RWPE2 (cell line): ENCODE data around the gene DDX1.
"Not testable (repeated sequence)": the region's sequence is repeated elsewhere in the genome, so short reads cannot be mapped to it uniquely, and the experiment has no call there.

ENCODE experiments used
- ATAC-seq: fragments of 200-7000 bp; cut with Tn5 transposase; 3 replicates; pipeline ENCODE4 v1.9.1; 2021; ENCODE audit warnings: low read depth
- DNase-seq: peaks from one replicate; pipeline ENCODE4 v3.0.0-alpha.2; 2020; ENCODE audit warnings: low spot score
- H3K27ac ChIP-seq: fragments of 450-650 bp; 2 replicates; pipeline ENCODE4 v1.5.1; 2017; ENCODE audit warnings: mild to moderate bottlenecking; ENCODE audit not compliant: poor library complexity, severe bottlenecking
- H3K27me3 ChIP-seq: fragments of 250-450 bp; sonication (Bioruptor Pico); 2 replicates; pipeline ENCODE4 v1.5.1; 2021; ENCODE audit warnings: mild to moderate bottlenecking, moderate library complexity; ENCODE audit not compliant: insufficient read depth, poor library complexity, severe bottlenecking
- H3K36me3 ChIP-seq: fragments of 250-450 bp; sonication (Bioruptor Pico); 2 replicates; pipeline ENCODE4 v1.5.1; 2020; ENCODE audit warnings: low read depth, mild to moderate bottlenecking, moderate library complexity
- H3K4me1 ChIP-seq: fragments of 250-450 bp; sonication (Bioruptor Pico); 2 replicates; pipeline ENCODE4 v1.5.1; 2021; ENCODE audit warnings: mild to moderate bottlenecking, moderate library complexity; ENCODE audit not compliant: insufficient read depth, poor library complexity, severe bottlenecking
- H3K4me3 ChIP-seq: fragments of 250-450 bp; sonication (Bioruptor Pico); 2 replicates; pipeline ENCODE4 v1.5.1; 2021; ENCODE audit warnings: mild to moderate bottlenecking, moderate library complexity; ENCODE audit not compliant: severe bottlenecking
- H3K9me3 ChIP-seq: fragments of 250-450 bp; sonication (Bioruptor Pico); 2 replicates; pipeline ENCODE4 v1.5.1; 2021; ENCODE audit warnings: mild to moderate bottlenecking, moderate library complexity; ENCODE audit not compliant: severe bottlenecking
- CTCF ChIP-seq: fragments of 450-650 bp; IDR thresholded peaks from one replicate; pipeline ENCODE4 v1.5.1; 2017; ENCODE audit warnings: mild to moderate bottlenecking, moderate library complexity; ENCODE audit not compliant: poor library complexity, severe bottlenecking

Gene DDX1

GRCh38 chr2:15620857-15621471, 29.3 kb downstream of the DDX1 start:
- H3K27me3 ChIP-seq, result no peaks in the 10 kb centered on the region
- TF ChIP-seq CTCF, result no peak
- DNase-seq (no peak), ATAC-seq (no peak)
- no peaks in the 10 kb centered on the region for H3K4me1 ChIP-seq
- H3K4me3 ChIP-seq, result no peak overlapping the region
- peaks cover 93% of the 10 kb centered on the region for H3K36me3 ChIP-seq
- H3K27ac ChIP-seq, result no peak overlapping the region
- no peaks in the 10 kb centered on the region for H3K9me3 ChIP-seq

- not testable (repeated sequence) for H3K4me3 ChIP-seq, H3K9me3 ChIP-seq, ATAC-seq, H3K27ac ChIP-seq, H3K27me3 ChIP-seq, DNase-seq, H3K4me1 ChIP-seq
- peaks cover 93% of the 10 kb centered on the region for H3K36me3 ChIP-seq
Observed at GRCh38 chr2:15621472-15621870, 29.8 kb downstream of the DDX1 start.

GRCh38 chr2:15622214-15622613, 30.5 kb downstream of the DDX1 start:
- no peak for ATAC-seq
- Histone ChIP-seq H3K27ac (no peak overlapping the region), H3K27me3 (no peaks in the 10 kb centered on the region), H3K4me3 (no peak overlapping the region), H3K36me3 (peaks cover 93% of the 10 kb centered on the region), H3K9me3 (no peaks in the 10 kb centered on the region), H3K4me1 (no peaks in the 10 kb centered on the region)
- DNase-seq, result no peak
- no peak for TF ChIP-seq CTCF

GRCh38 chr2:15622614-15623480, 31.2 kb downstream of the DDX1 start:
- no peaks in the 10 kb centered on the region for H3K27me3 ChIP-seq
- H3K36me3 ChIP-seq, result peaks cover 93% of the 10 kb centered on the region
- no peak overlapping the region for H3K27ac ChIP-seq
- no peaks in the 10 kb centered on the region for H3K4me1 ChIP-seq
- no peak for TF ChIP-seq CTCF
- no peak overlapping the region for H3K4me3 ChIP-seq
- ATAC-seq, result no peak
- no peak for DNase-seq
- H3K9me3 ChIP-seq, result no peaks in the 10 kb centered on the region

- no peak overlapping the region for H3K4me3 ChIP-seq
- H3K9me3 ChIP-seq, result no peaks in the 10 kb centered on the region
- no peaks in the 10 kb centered on the region for H3K4me1 ChIP-seq
- no peak for TF ChIP-seq CTCF
- peaks cover 93% of the 10 kb centered on the region for H3K36me3 ChIP-seq
- no peak overlapping the region for H3K27ac ChIP-seq
- no peak for ATAC-seq
- H3K27me3 ChIP-seq, result no peaks in the 10 kb centered on the region
- no peak for DNase-seq
Observed at GRCh38 chr2:15623481-15623796, 31.8 kb downstream of the DDX1 start.
